HG03457 (cell line): ENCODE data around the gene PREX1.
"Not testable (repeated sequence)": the region's sequence is repeated elsewhere in the genome, so short reads cannot be mapped to it uniquely, and the experiment has no call there.

Experiments
- ATAC-seq: cut with Tn5 transposase; IDR thresholded peaks from one replicate; pipeline ENCODE4 v1.9.1; 2021; ENCODE audit warnings: moderate number of reproducible peaks; ENCODE audit not compliant: unreplicated experiment

PREX1 gene

DNA sequence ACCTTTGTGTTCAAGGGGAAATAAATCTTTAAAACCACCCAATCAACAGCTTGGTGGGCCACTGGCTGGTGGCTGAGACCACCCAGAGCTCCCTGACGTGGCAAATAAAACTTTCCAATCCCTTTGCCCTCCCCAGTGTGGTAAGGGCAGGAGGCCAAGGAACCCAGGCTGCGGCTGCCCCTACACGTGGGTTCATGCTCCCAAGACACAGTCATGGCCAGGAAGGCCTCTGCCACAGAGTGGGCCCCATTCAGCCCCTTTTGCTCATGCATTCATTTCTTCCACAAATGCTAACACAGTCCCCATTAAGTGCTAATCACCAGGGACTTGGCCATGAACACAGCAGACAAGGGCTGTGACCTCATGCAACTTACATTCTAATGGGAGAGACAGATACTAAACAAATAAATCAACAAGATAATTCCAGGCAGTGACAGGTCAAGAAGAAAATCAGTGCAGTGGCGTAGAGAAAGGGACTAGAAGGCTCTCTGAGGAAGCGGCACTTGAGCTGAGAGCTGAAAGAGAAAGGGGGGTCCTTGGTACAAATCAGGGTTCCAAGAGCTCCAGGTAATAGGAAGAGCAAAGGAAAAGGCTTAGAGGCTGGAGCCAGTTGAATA, 13.8 kb downstream of the PREX1 start:
- ATAC-seq = no peak

GRCh38 chr20:48813446-48813747, 14.4 kb downstream of the PREX1 start:
- no peak for ATAC-seq

GRCh38 chr20:48812600-48813445, 15.0 kb downstream of the PREX1 start:
- no peak for ATAC-seq

GRCh38 chr20:48812114-48812513, 15.7 kb downstream of the PREX1 start:
- not testable (repeated sequence) for ATAC-seq

DNA sequence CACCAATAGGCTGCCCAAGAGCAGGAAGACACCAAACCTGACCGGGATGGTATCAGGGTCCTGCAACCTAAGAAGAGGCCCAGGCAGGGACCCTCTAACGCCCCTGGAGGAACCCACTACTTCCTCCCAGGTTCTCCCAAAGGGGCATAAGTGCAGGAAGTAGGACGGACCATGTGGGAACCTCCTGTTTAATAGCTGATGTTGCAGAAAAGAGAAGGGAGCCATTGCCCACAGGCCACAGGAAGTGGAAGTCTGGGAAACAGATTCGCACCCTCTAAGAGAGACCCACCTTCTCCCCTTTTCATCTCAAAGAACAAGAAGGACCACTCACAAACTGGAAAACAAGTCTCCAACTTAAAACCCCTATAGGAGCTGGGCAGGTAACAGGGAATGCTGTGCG, 18.1 kb downstream of the PREX1 start:
- no peak for ATAC-seq

DNA sequence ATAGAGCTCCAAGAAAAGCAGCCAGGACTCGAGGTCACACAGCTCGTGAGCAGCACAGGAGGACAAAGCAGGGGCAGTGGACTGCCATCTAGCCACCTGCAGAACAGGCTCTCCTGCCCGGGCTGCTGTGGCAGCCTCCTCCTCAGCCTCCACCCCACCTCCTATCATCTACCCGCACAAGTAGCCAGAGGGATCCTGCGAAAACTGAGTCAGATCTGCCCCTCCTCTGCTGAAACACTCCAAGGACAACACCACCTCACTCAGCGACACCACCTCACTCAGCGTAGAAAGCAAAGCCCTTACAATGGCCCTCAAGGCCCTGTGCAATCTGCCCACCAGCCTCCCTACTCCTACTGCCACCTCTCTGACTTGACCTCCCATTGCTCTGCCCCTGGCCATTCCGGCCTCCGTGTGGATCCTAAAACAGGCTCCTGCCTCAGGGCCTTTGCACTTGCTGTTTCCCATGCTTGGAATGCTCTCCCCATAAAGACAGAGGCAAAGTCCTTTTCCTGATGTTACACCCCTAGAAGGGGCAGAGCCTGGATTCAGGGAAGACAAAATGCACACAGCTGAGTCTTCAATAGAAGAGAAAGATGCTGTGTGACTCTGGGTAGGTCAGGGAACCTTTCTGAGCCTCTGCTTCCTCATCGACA, 19.3 kb downstream of the PREX1 start:
- no peak for ATAC-seq

DNA sequence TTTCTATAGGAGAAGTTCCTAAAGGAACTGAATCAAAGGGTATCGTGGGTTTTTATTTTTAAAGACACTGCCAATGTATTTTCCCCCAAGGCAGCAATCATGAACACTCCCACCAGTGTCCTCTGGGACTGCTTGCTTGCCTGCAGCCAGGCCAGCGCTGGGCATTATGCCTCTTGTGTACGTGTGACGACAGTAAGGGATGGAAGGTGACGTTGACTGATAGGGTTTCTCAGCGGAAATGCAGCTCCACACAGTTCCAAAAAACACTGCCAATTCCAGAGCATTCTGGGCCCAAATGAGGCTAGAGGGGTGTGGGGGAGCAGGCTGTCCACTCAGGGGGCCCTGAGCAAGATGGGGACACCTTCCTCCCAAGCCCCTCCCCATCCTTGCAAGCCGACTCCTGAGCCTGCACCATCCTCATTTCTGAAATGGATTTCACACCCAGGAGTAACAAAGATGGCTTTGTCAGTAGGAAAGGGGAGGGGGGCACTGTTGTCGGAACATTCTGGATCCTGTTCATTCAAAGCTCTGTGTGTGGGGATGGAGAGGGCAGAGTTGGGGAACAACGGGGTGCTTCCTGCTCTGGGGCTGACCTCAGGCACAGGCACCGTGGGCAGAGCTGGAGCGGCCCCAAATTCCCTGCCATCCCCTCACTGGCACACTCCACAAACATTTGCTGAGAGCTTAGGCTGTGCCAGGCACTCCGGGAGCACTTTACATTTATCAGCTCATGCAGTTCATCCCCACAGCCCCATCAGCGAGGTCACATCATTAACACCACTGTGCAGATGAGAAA, 20.0 kb downstream of the PREX1 start:
- no peak for ATAC-seq

DNA sequence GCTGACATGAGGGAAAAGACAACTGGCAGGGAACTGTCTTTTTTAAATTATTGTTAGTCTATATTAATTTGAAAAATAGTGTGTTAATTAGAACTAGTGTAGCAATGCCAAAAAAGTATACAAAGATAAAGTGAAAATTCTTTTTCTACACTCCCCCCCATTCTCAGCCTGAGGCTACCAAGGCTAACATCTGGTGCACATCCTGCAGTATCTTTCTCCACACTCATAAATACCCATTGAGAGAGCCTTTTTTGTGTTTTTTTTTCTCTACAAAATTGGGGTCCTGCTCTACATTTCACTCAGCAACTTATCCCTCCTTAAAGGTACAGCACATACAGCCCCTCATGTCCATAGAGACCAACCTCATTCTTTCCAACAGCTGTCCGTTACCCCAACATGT, 20.7 kb downstream of the PREX1 start:
- no peak for ATAC-seq

GRCh38 chr20:48805716-48806115, 22.1 kb downstream of the PREX1 start:
- ATAC-seq = no peak

DNA sequence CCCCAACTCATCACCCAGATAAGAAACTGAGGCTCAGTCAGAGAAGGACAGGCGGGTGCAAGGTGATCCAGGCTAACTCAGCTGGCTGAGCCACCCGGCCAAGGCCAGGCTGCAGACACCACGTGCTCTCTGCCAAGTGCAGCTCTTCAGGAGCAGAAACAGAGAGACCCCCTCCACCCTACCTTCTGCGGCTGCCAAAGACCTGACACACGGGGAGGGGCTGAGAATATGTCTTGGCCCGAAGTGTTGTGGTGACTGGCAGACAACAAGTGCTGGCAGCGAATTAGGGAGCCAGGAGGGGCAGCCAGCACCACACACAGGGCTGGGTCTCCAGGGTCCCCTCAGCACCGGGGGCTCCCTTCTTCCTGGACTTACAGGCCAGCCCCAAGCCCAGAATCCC, 22.5 kb downstream of the PREX1 start:
- no peak for ATAC-seq

DNA sequence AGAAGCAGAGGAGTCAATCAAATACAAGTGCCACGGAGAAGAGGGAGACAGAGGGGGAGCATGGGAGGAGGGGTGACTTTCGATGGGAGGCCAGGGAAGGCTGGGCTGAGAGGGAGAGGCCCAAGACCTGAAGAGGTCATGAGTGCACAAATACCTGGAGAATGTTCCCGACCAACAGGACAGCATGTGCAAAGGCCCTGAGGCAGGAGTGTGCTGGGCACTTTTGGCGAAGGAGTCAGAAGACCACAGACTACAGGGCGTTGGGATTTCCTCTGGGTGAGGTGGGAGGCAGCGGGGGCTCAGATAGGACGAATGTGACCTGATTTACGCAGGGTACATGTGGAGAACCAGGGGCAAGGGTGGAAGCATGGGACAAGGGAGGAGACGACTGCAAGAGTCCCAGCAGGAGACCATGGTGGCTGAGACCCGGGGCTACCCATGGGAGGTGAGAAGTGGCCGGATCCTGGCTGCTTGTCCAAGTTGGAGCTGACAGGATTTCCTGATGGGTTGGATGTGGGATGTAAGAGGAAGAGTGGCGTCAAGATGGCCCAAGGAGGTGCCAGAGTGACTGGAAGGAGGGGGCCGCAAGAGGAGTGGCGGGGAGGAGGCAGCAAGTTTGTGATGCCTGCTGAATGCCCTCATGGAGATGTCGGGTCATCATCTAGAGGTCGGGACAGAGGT, 23.4 kb downstream of the PREX1 start:
- ATAC-seq = no peak

GRCh38 chr20:48803176-48804053, 24.4 kb downstream of the PREX1 start:
- no peak for ATAC-seq

DNA sequence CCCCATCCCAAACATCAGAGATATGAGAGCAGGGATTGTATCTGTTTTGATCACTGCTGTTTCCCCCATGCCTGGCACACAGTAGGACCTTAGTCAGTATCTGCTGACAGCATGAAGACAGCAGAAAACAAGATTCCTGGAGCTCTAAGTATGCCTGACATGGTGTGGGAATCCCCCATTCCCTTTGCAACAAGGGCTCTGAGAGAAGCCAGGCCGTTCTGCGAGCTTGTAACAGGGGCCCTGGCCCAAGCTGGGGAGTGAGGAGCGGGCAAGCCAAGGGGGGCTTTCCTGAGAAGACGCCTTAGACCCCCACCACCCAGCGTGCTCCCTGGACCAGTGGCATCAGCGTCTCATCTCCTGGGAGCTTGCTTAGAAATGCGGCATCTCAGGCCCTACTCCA, 25.2 kb downstream of the PREX1 start:
- no peak for ATAC-seq

DNA sequence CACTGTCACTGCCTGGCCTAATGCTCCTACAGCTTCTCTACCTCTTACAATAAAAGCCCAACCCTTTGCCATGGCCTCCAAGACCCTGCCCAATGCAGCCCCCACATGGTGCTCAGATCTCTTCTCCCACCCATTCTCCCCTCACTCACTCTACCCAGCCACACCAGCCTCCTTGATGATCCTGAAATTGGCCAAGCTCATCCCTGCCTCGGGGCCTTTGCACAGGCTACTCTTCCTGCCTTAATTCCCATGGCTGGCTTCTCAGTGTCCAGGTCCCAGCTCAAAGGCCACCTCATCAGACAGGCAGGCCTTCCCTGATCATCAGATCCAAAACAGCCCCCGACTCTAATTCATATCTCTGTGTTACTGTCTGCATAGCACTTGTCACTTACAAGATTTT, 25.6 kb downstream of the PREX1 start:
- ATAC-seq = no peak

DNA sequence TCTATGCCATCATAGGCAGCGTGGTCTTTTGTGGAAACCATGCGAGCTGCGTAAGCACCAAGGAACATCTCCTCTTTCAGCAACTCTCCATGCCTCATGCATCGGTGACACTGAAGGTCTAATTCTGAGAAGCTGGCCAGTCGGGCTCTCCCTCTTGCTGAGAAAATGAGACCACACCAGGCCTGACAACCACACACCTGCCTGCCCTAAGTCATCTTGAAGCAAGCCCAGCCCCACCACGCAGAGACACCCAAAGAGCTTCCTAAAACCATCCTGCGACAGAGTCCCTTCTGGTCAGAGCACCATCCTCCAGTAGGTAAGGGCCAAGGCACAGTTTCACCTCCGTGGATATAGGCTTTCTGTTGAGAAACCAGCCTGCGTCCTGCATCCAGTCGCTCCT, 26.6 kb downstream of the PREX1 start:
- no peak for ATAC-seq

DNA sequence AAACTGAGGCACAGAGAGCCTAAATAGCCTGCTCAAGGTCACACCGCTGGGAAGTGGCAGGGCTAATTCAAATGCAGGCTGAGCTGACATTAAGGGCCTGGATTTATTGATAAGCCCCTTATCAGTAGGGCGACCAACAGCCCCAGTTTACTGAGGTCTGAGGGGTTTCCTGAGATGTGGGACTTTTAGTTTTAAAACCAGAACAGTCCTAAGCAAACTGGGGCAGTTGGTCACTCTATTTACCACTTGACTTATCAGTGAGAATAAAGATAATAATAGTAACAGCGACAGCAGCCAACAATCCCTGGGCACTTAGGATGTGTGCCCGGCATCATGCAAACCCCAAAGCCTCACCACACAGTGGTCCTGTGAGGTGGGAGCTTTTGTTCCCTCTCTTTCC, 27.6 kb downstream of the PREX1 start:
- no peak for ATAC-seq

- no peak for ATAC-seq
Observed at GRCh38 chr20:48799328-48800105, 28.3 kb downstream of the PREX1 start.

DNA sequence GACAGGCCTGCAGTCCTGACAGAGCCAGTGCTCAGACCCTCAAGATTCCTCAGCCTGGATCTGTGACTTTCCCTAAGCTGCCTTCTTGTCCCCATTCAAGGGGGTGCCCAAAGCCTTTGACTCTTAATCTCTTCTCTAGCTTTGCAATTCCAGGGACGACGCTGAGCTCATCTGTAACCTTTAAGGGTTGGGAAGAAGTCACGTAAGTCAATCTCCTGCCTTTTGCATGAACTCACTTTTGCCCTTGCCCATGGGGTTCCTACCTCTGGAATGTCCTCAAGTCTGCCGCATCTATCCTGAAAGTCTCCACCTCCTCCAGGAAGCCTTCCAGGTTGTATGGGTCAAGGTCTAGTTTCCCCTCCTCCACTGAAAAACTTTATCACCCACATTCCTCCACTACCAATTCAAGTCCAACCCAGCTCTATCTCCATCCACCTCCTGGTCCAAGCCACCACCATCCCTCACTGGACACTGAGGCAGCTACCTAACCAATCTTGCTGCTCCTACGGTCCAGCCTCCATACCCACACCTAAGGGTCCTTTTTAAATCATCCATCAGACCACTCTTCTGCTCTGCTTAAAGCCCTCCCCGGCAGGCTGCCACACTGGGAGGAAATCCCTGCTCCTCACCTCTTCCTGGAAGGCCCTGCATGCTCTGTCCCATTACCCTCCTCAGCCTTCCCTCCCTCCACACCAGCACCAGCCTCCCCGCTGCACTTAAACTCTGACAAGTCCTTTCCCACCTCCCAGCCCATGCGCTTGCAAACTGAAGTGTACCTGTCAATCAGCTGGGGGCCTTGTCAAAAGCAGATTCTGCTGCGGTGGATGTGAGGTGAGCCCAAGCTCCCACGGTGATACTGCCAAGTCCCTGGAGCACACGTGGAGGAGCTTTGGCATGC, 29.7 kb downstream of the PREX1 start:
- no peak for ATAC-seq
